Fibroblast of lung (primary cell): Measurements from ENCODE around the gene TTC38. TPM values are rescaled to one million over a fixed set of nuclear protein-coding genes. Genes with fewer than 3 reads are reported as not detected.
A peak's percentile ranks its signal among the peaks of the same experiment; 100 is the strongest.

Experiments used
- DNase-seq, 2 donors: peaks; one replicate each; pipeline versions ENCODE4 v3.0.0 to v3.0.0-alpha.2; 2010; ENCODE audit warnings: low read depth in 2 of 2
- H2AFZ ChIP-seq: 2 replicates; pipeline ENCODE4 v1.5.1; 2012; ENCODE audit warnings: low read length, control low read depth, inconsistent platforms
- H3K27ac ChIP-seq: 2 replicates; pipeline ENCODE4 v1.5.1; 2011; ENCODE audit warnings: low read length, control low read depth; ENCODE audit not compliant: insufficient read depth
- H3K27me3 ChIP-seq: 2 replicates; pipeline ENCODE4 v1.5.1; 2011; ENCODE audit warnings: mild to moderate bottlenecking, low read length; ENCODE audit not compliant: control insufficient read depth, insufficient read depth
- H3K36me3 ChIP-seq: 2 replicates; pipeline ENCODE4 v1.5.1; 2011; ENCODE audit warnings: low read length; ENCODE audit not compliant: control insufficient read depth, insufficient read depth
- H3K4me1 ChIP-seq: 2 replicates; pipeline ENCODE4 v1.5.1; 2011; ENCODE audit warnings: low read length; ENCODE audit not compliant: control insufficient read depth, insufficient read depth; ENCODE audit errors: extremely low read depth
- H3K4me2 ChIP-seq: 2 replicates; pipeline ENCODE4 v1.5.1; 2011; ENCODE audit warnings: low read length, control low read depth; ENCODE audit not compliant: insufficient read depth; ENCODE audit errors: extremely low read depth
- H3K4me3 ChIP-seq, 4 experiments: fragments of 200-600 bp in 1 of 4; sonication (generic) in 1 of 4; replicated peaks in 1 of 4; 2 replicates each; pipeline ENCODE4 v1.5.1; 2011 to 2016; ENCODE audit warnings: low read length in 4 of 4, low read depth in 3 of 4, mild to moderate bottlenecking in 3 of 4, control low read depth in 2 of 4, inconsistent platforms in 1 of 4, mixed read lengths in 1 of 4; ENCODE audit not compliant: insufficient read depth in 1 of 4; ENCODE audit errors: control extremely low read depth in 1 of 4
- H3K79me2 ChIP-seq: 2 replicates; pipeline ENCODE4 v1.5.1; 2012; ENCODE audit warnings: mild to moderate bottlenecking, low read length, inconsistent platforms; ENCODE audit not compliant: control insufficient read depth, insufficient read depth
- H3K9ac ChIP-seq: 2 replicates; pipeline ENCODE4 v1.5.1; 2011; ENCODE audit warnings: mild to moderate bottlenecking, low read length, control low read depth; ENCODE audit not compliant: insufficient read depth
- H3K9me3 ChIP-seq: 2 replicates; pipeline ENCODE4 v1.5.1; 2012; ENCODE audit warnings: low read depth, low read length; ENCODE audit not compliant: control insufficient read depth, insufficient read depth
- H4K20me1 ChIP-seq: 2 replicates; pipeline ENCODE4 v1.5.1; 2011; ENCODE audit warnings: low read length; ENCODE audit not compliant: control insufficient read depth, insufficient read depth; ENCODE audit errors: extremely low read depth
- EZH2 ChIP-seq: IDR thresholded peaks from 2 replicates; pipeline ENCODE4 v1.5.1; 2012; ENCODE audit warnings: low read length, control low read depth, mild to moderate bottlenecking; ENCODE audit errors: missing control alignments
- polyA plus RNA-seq, 2 donors: library from polyadenylated mRNA; depleted of rRNA in 1 of 2; stranded (reverse) in 1 of 2; unstranded in 1 of 2; fragments of >200 nt; gene quantifications; 2 replicates each; pipeline ENCODE4 v1.2.1, GENCODE V29; 2011 to 2012; ENCODE audit warnings: missing spikeins in 1 of 2
- total RNA-seq: library from RNA; depleted of rRNA; stranded (reverse); fragments of >200 nt; gene quantifications from 2 replicates; pipeline ENCODE4 v1.2.1, GENCODE V29; 2014
- TF ChIP-seq, protein P1 (sequence below), 2 donors: IDR thresholded peaks in 1 of 2; conservative IDR thresholded peaks in 1 of 2; 1 replicate in 1 of 2; 2 replicates in 1 of 2; pipeline ENCODE4 v1.5.1; 2011 to 2012; ENCODE audit warnings: low read length in 2 of 2, control low read depth in 1 of 2, inconsistent platforms in 1 of 2, low read depth in 1 of 2, mild to moderate bottlenecking in 1 of 2

Gene TTC38
- total and polyA plus RNA-seq, 2 donors (not counting 1 experiment from before 2014, with no cell fraction given) = 17.6 to 27.6 TPM

DNA sequence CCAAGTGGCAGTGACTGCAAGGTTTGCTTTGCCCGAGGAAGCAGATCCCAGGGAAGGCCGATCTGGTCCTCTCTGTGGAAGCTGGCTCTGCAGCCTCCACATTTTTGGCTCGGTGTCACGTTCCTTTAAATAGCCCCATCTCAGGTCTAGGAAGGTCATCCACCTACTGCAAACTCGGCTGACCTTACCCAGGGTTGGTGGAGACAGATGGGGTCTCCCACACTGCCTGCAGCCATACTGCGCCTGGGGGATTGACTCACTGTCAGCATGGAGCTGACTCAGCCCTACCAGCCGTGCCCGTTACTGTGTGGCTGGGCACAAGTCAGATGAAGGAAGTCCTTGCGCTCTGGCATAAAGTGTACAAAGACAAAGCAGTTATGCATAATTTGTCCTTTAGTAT, 34.6 kb upstream of the TTC38 start:
- Histone ChIP-seq H3K4me3 (no peak overlapping the region), H3K4me2 (no peak overlapping the region), H3K36me3 (peaks cover 2% of the 10 kb centered on the region), H3K79me2 (no peaks in the 10 kb centered on the region), H2AFZ (no peak overlapping the region), H3K9ac (no peak overlapping the region), H3K27me3 (no peaks in the 10 kb centered on the region), H3K9me3 (no peaks in the 10 kb centered on the region), H4K20me1 (no peaks in the 10 kb centered on the region), H3K27ac (no peak overlapping the region), H3K4me1 (no peaks in the 10 kb centered on the region)
- peak; percentile 8 to 52 for DNase-seq
- no peak for TF ChIP-seq EZH2
- TF ChIP-seq, protein P1, sequence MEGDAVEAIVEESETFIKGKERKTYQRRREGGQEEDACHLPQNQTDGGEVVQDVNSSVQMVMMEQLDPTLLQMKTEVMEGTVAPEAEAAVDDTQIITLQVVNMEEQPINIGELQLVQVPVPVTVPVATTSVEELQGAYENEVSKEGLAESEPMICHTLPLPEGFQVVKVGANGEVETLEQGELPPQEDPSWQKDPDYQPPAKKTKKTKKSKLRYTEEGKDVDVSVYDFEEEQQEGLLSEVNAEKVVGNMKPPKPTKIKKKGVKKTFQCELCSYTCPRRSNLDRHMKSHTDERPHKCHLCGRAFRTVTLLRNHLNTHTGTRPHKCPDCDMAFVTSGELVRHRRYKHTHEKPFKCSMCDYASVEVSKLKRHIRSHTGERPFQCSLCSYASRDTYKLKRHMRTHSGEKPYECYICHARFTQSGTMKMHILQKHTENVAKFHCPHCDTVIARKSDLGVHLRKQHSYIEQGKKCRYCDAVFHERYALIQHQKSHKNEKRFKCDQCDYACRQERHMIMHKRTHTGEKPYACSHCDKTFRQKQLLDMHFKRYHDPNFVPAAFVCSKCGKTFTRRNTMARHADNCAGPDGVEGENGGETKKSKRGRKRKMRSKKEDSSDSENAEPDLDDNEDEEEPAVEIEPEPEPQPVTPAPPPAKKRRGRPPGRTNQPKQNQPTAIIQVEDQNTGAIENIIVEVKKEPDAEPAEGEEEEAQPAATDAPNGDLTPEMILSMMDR (conservative IDR thresholded peaks at IDR 0.05 in 1 of 2, IDR thresholded peaks at IDR 0.05 in 1 of 2; ENCODE audit: low read depth in 1 of 2, low read length in 2 of 2) = no peak

DNA sequence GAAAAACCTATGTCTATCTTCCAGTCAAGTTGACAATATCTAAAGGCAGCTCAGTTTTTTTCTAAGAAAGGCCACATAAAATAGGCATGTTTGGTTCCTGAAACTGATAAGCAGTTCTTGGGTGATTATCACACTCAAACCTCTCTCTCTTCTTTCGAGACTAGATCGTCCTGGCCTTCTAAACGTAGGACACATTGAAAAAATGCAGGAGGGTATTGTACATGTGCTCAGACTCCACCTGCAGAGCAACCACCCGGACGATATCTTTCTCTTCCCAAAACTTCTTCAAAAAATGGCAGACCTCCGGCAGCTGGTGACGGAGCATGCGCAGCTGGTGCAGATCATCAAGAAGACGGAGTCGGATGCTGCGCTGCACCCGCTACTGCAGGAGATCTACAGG, 32.8 kb upstream of the TTC38 start:
- TF ChIP-seq, protein P1 (conservative IDR thresholded peaks at IDR 0.05 in 1 of 2, IDR thresholded peaks at IDR 0.05 in 1 of 2; ENCODE audit: low read depth in 1 of 2, low read length in 2 of 2) = no peak
- TF ChIP-seq EZH2 = no peak
- no peak for DNase-seq
- peaks cover 4% of the 10 kb centered on the region for H3K36me3 ChIP-seq
- H4K20me1 ChIP-seq = no peaks in the 10 kb centered on the region
- H2AFZ ChIP-seq = no peak overlapping the region
- no peak overlapping the region for H3K4me2 ChIP-seq
- no peak overlapping the region for H3K9ac ChIP-seq
- H3K27ac ChIP-seq = no peak overlapping the region
- no peaks in the 10 kb centered on the region for H3K27me3 ChIP-seq
- H3K4me1 ChIP-seq = no peaks in the 10 kb centered on the region
- no peaks in the 10 kb centered on the region for H3K79me2 ChIP-seq
- no peaks in the 10 kb centered on the region for H3K9me3 ChIP-seq
- H3K4me3 ChIP-seq = no peak overlapping the region

DNA sequence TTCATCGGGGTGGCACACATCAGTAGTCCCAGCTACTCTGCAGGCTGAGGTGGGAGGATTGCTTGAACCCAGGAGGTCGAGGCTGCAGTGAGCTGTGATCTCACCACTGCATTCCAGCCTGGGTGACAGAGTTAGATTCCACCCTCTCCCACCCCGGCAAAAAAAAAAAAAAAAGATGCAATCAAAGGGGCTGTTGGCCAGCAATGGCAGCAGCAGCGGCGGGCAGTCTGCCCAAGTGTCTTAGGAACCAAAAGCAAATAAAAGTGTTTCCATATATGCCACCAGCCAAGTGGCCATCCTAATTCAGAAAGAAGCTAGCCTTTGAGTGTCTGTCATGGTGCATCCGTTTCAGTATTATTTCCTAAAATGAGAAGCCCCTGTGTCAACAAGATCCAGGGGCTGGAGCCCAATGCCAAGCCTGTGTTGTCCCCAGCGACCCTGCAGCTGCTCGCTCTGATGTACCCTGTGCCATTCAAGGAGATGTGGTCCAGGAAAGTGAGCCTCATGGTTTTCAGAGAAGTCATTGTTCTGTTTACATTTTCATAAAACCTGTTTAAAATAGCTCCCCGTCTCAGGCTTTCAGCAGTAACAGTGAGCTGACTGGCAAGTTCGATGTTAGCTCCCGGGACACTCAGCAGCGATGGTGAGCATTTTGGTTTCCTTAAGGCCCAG, 30.2 kb upstream of the TTC38 start:
- TF ChIP-seq, protein P1 (conservative IDR thresholded peaks at IDR 0.05 in 1 of 2, IDR thresholded peaks at IDR 0.05 in 1 of 2; ENCODE audit: low read depth in 1 of 2, low read length in 2 of 2) = no peak
- no peak for TF ChIP-seq EZH2
- no peak overlapping the region for H3K9ac ChIP-seq
- H3K36me3 ChIP-seq = peaks cover 3% of the 10 kb centered on the region
- no peak overlapping the region for H2AFZ ChIP-seq
- H3K79me2 ChIP-seq = no peaks in the 10 kb centered on the region
- H3K9me3 ChIP-seq = no peaks in the 10 kb centered on the region
- no peak overlapping the region for H3K4me3 ChIP-seq
- no peak for DNase-seq
- no peaks in the 10 kb centered on the region for H3K27me3 ChIP-seq
- no peaks in the 10 kb centered on the region for H3K4me1 ChIP-seq
- H4K20me1 ChIP-seq = no peaks in the 10 kb centered on the region
- no peak overlapping the region for H3K4me2 ChIP-seq
- H3K27ac ChIP-seq = no peak overlapping the region
